Central memory CD8-positive, alpha-beta T cell (primary cell): ENCODE data around the gene UBE2E2.
"Not testable (repeated sequence)": the region's sequence is repeated elsewhere in the genome, so short reads cannot be mapped to it uniquely, and the experiment has no call there.

Source experiments
- ATAC-seq: fragments of 150-1000 bp; cut with Tn5 transposase; replicated peaks from 2 replicates; pipeline ENCODE4 v1.10.0; 2022; ENCODE audit warnings: mild to moderate bottlenecking, moderate FRiP score, moderate number of reproducible peaks; ENCODE audit not compliant: poor library complexity, severe bottlenecking; ENCODE audit errors: extremely low read depth
- DNase-seq, 2 donors: peaks; one replicate each; pipeline ENCODE4 v3.0.0; 2021; ENCODE audit warnings: low spot score in 2 of 2
- H3K27ac Mint-ChIP-seq: one replicate; pipeline ENCODE4 v1.8.0; 2022; ENCODE audit warnings: low read depth, mild to moderate bottlenecking, moderate library complexity, mixed read lengths
- H3K27me3 Mint-ChIP-seq: one replicate; pipeline ENCODE4 v1.8.0; 2022; ENCODE audit warnings: mixed read lengths
- H3K36me3 Mint-ChIP-seq: one replicate; pipeline ENCODE4 v1.8.0; 2022; ENCODE audit warnings: mild to moderate bottlenecking, moderate library complexity, mixed read lengths; ENCODE audit not compliant: insufficient read depth
- H3K4me1 Mint-ChIP-seq: one replicate; pipeline ENCODE4 v1.8.0; 2022; ENCODE audit warnings: mixed read lengths
- H3K4me3 Mint-ChIP-seq: one replicate; pipeline ENCODE4 v1.8.0; 2022; ENCODE audit warnings: mild to moderate bottlenecking, moderate library complexity, mixed read lengths
- H3K9me3 Mint-ChIP-seq: one replicate; pipeline ENCODE4 v1.8.0; 2022; ENCODE audit warnings: mixed read lengths

Gene UBE2E2

GRCh38 chr3:23331141-23331935, 128.2 kb downstream of the UBE2E2 start:
- ATAC-seq (no peak), DNase-seq (no peak)
- H3K9me3 Mint-ChIP-seq = no peaks in the 10 kb centered on the region
- H3K4me3 Mint-ChIP-seq = no peak overlapping the region
- peaks cover 9% of the 10 kb centered on the region for H3K27me3 Mint-ChIP-seq
- no peaks in the 10 kb centered on the region for H3K4me1 Mint-ChIP-seq
- H3K27ac Mint-ChIP-seq = no peak overlapping the region
- H3K36me3 Mint-ChIP-seq = no peaks in the 10 kb centered on the region

GRCh38 chr3:23333633-23334032, 130.5 kb downstream of the UBE2E2 start:
- ATAC-seq (no peak), DNase-seq (no peak)
- Mint-ChIP-seq H3K36me3 (no peaks in the 10 kb centered on the region), H3K27me3 (peaks cover 9% of the 10 kb centered on the region), H3K9me3 (no peaks in the 10 kb centered on the region), H3K27ac (no peak overlapping the region), H3K4me1 (no peaks in the 10 kb centered on the region), H3K4me3 (no peak overlapping the region)

GRCh38 chr3:23336853-23337252, 133.7 kb downstream of the UBE2E2 start:
- H3K36me3 Mint-ChIP-seq, DNase-seq, H3K27ac Mint-ChIP-seq, H3K9me3 Mint-ChIP-seq, H3K27me3 Mint-ChIP-seq, H3K4me3 Mint-ChIP-seq, ATAC-seq, H3K4me1 Mint-ChIP-seq: not testable (repeated sequence)

- Mint-ChIP-seq H3K27me3 (no peaks in the 10 kb centered on the region), H3K4me1 (no peaks in the 10 kb centered on the region), H3K9me3 (no peaks in the 10 kb centered on the region), H3K27ac (no peak overlapping the region), H3K36me3 (no peaks in the 10 kb centered on the region), H3K4me3 (no peak overlapping the region)
- no peak for DNase-seq
- ATAC-seq = no peak
Observed at GRCh38 chr3:23341147-23341838, 138.2 kb downstream of the UBE2E2 start.

- Mint-ChIP-seq H3K4me1 (no peaks in the 10 kb centered on the region), H3K27me3 (no peaks in the 10 kb centered on the region), H3K4me3 (no peak overlapping the region), H3K9me3 (no peaks in the 10 kb centered on the region), H3K36me3 (no peaks in the 10 kb centered on the region), H3K27ac (no peak overlapping the region)
- ATAC-seq (no peak), DNase-seq (no peak)
Observed at GRCh38 chr3:23342343-23342742, 139.2 kb downstream of the UBE2E2 start.

- Mint-ChIP-seq H3K27me3 (no peaks in the 10 kb centered on the region), H3K4me3 (no peak overlapping the region), H3K4me1 (no peaks in the 10 kb centered on the region), H3K27ac (no peak overlapping the region), H3K9me3 (no peaks in the 10 kb centered on the region), H3K36me3 (no peaks in the 10 kb centered on the region)
- ATAC-seq (no peak), DNase-seq (no peak)
Observed at GRCh38 chr3:23343509-23343908, 140.4 kb downstream of the UBE2E2 start.

GRCh38 chr3:23344886-23345285, 141.8 kb downstream of the UBE2E2 start:
- H3K27me3 Mint-ChIP-seq = no peaks in the 10 kb centered on the region
- H3K36me3 Mint-ChIP-seq = no peaks in the 10 kb centered on the region
- H3K4me1 Mint-ChIP-seq = no peaks in the 10 kb centered on the region

GRCh38 chr3:23349444-23349843, 146.3 kb downstream of the UBE2E2 start:
- not testable (repeated sequence) for DNase-seq, H3K27me3 Mint-ChIP-seq, H3K27ac Mint-ChIP-seq, H3K36me3 Mint-ChIP-seq, ATAC-seq, H3K4me3 Mint-ChIP-seq, H3K4me1 Mint-ChIP-seq, H3K9me3 Mint-ChIP-seq

More at GRCh38 chr3:23344886-23345285, 141.8 kb downstream of the UBE2E2 start:
- Mint-ChIP-seq H3K27ac (no peak overlapping the region), H3K4me3 (no peak overlapping the region), H3K9me3 (no peaks in the 10 kb centered on the region)
- ATAC-seq = no peak
- no peak for DNase-seq

GRCh38 chr3:23356169-23356568, 153.0 kb downstream of the UBE2E2 start:
- no peaks in the 10 kb centered on the region for H3K27me3 Mint-ChIP-seq
- no peak for ATAC-seq
- H3K36me3 Mint-ChIP-seq = peaks cover 2% of the 10 kb centered on the region
- no peaks in the 10 kb centered on the region for H3K9me3 Mint-ChIP-seq
- no peak for DNase-seq
- H3K27ac Mint-ChIP-seq = no peak overlapping the region
- H3K4me1 Mint-ChIP-seq = no peaks in the 10 kb centered on the region
- H3K4me3 Mint-ChIP-seq = no peak overlapping the region

- Mint-ChIP-seq H3K36me3 (peaks cover under 1% of the 10 kb centered on the region), H3K4me3 (no peak overlapping the region), H3K27me3 (no peaks in the 10 kb centered on the region), H3K27ac (no peak overlapping the region), H3K4me1 (no peaks in the 10 kb centered on the region), H3K9me3 (peaks cover 2% of the 10 kb centered on the region)
- ATAC-seq = no peak
- no peak for DNase-seq
Observed at GRCh38 chr3:23356923-23357322, 153.8 kb downstream of the UBE2E2 start.

- no peak overlapping the region for H3K4me3 Mint-ChIP-seq
- H3K27me3 Mint-ChIP-seq = peaks cover 10% of the 10 kb centered on the region
Observed at GRCh38 chr3:23359116-23359515, 156.0 kb downstream of the UBE2E2 start.

GRCh38 chr3:23365066-23365465, 161.9 kb downstream of the UBE2E2 start:
- H3K9me3 Mint-ChIP-seq = peaks cover 12% of the 10 kb centered on the region
- peaks cover 15% of the 10 kb centered on the region for H3K27me3 Mint-ChIP-seq
- H3K27ac Mint-ChIP-seq = no peak overlapping the region
- H3K4me3 Mint-ChIP-seq = no peak overlapping the region
- no peak for ATAC-seq
- H3K4me1 Mint-ChIP-seq = no peaks in the 10 kb centered on the region
- H3K36me3 Mint-ChIP-seq = no peaks in the 10 kb centered on the region
- DNase-seq = no peak

More at GRCh38 chr3:23359116-23359515, 156.0 kb downstream of the UBE2E2 start:
- no peak overlapping the region for H3K27ac Mint-ChIP-seq
- ATAC-seq (no peak), DNase-seq (no peak)
- H3K4me1 Mint-ChIP-seq = no peaks in the 10 kb centered on the region
- H3K36me3 Mint-ChIP-seq = no peaks in the 10 kb centered on the region
- peaks cover 10% of the 10 kb centered on the region for H3K9me3 Mint-ChIP-seq

- Mint-ChIP-seq H3K9me3 (peaks cover 6% of the 10 kb centered on the region), H3K36me3 (no peaks in the 10 kb centered on the region), H3K27ac (no peak overlapping the region), H3K27me3 (peaks cover 9% of the 10 kb centered on the region), H3K4me1 (no peaks in the 10 kb centered on the region), H3K4me3 (no peak overlapping the region)
- ATAC-seq (no peak), DNase-seq (no peak)
Observed at GRCh38 chr3:23368731-23369130, 165.6 kb downstream of the UBE2E2 start.
